ENCODE results near the gene AVPR1B. TPM values are rescaled to one million over a fixed set of nuclear protein-coding genes. Genes with fewer than 3 reads are reported as not detected.

Gene AVPR1B
- total and polyA plus RNA-seq, 2 donors from 2014 or later: 0.69 TPM; not detected in 1

- FAIRE-seq (no peak), DNase-seq (peak in 1 of 5 donors; percentile 23)
- Histone ChIP-seq H3K4me1 (ENCODE audit: control insufficient read depth in 2 of 3, insufficient read depth in 2 of 3, low read depth in 1 of 3, low read length in 3 of 3) (no peaks in the 10 kb centered on the region), H3K36me3 (ENCODE audit: control insufficient read depth in 2 of 3, insufficient read depth in 3 of 3, low read length in 3 of 3) (no peaks in the 10 kb centered on the region), H3K4me3 (ENCODE audit: low read length in 3 of 3) (no peak overlapping the region), H3K9ac (ENCODE audit: low read length in 3 of 3) (no peak overlapping the region), H3K9me3 (ENCODE audit: control insufficient read depth in 2 of 3, insufficient read depth in 1 of 3, low read length in 3 of 3) (no peaks in the 10 kb centered on the region), H3K27ac (ENCODE audit: low read depth in 2 of 2, low read length in 2 of 2) (no peak overlapping the region), H3K27me3 (ENCODE audit: control insufficient read depth, insufficient read depth, low read length) (no peaks in the 10 kb centered on the region)
- intact Hi-C loops (cut with DNase I): no loop called here
- TF ChIP-seq, protein P1, sequence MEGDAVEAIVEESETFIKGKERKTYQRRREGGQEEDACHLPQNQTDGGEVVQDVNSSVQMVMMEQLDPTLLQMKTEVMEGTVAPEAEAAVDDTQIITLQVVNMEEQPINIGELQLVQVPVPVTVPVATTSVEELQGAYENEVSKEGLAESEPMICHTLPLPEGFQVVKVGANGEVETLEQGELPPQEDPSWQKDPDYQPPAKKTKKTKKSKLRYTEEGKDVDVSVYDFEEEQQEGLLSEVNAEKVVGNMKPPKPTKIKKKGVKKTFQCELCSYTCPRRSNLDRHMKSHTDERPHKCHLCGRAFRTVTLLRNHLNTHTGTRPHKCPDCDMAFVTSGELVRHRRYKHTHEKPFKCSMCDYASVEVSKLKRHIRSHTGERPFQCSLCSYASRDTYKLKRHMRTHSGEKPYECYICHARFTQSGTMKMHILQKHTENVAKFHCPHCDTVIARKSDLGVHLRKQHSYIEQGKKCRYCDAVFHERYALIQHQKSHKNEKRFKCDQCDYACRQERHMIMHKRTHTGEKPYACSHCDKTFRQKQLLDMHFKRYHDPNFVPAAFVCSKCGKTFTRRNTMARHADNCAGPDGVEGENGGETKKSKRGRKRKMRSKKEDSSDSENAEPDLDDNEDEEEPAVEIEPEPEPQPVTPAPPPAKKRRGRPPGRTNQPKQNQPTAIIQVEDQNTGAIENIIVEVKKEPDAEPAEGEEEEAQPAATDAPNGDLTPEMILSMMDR (IDR thresholded peaks at IDR 0.05; ENCODE audit: borderline replicate concordance, extremely low read depth, insufficient read depth): no peak
Measured at GRCh38 chr1:206135248-206135647, 18.1 kb upstream of the AVPR1B start.

DNA sequence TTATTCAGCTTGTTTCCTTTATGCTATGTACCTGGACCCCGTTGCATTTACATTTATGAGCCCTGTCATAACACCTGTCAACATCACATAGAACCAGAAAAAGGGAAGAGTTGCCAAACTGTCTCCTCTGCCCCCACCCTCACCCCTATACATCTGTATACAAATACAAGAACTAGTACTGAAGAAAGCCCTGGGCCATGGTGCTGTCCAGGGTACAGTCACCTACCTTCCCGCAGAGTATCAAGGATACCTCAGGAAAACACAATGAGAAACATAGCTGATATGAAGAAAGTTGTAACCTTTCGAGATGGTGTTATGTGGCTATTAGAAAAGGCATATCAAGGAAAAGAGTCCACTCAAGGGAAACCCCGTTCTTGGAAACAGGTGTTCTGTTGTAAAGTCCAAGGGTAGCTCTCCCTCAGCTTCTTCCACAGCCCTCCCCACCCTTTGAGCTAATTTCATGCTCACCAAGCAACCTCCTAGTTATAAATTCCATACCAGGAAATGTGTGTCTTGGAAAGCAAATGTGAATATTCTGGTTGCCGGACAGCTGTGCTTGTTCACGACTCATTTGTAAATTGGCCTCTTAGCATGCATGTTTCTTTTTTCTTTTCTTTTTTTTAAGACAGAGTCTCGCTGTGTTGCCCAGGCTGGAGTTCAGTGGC is 16.7 kb upstream of the AVPR1B start:
- intact Hi-C loops (cut with DNase I): no loop called here
- Histone ChIP-seq H3K4me1 (ENCODE audit: control insufficient read depth in 2 of 3, insufficient read depth in 2 of 3, low read depth in 1 of 3, low read length in 3 of 3) (no peaks in the 10 kb centered on the region), H3K9ac (ENCODE audit: low read length in 3 of 3) (no peak overlapping the region), H3K36me3 (ENCODE audit: control insufficient read depth in 2 of 3, insufficient read depth in 3 of 3, low read length in 3 of 3) (no peaks in the 10 kb centered on the region), H3K27me3 (ENCODE audit: control insufficient read depth, insufficient read depth, low read length) (no peaks in the 10 kb centered on the region), H3K27ac (ENCODE audit: low read depth in 2 of 2, low read length in 2 of 2) (no peak overlapping the region), H3K4me3 (ENCODE audit: low read length in 3 of 3) (no peak overlapping the region), H3K9me3 (ENCODE audit: control insufficient read depth in 2 of 3, insufficient read depth in 1 of 3, low read length in 3 of 3) (no peaks in the 10 kb centered on the region)
- TF ChIP-seq, protein P1 (IDR thresholded peaks at IDR 0.05; ENCODE audit: borderline replicate concordance, extremely low read depth, insufficient read depth): no peak
- DNase-seq (no peak), FAIRE-seq (no peak)

GRCh38 chr1:206131037-206131436 is 13.8 kb upstream of the AVPR1B start:
- Histone ChIP-seq H3K27ac (ENCODE audit: low read depth in 2 of 2, low read length in 2 of 2) (no peak overlapping the region), H3K36me3 (ENCODE audit: control insufficient read depth in 2 of 3, insufficient read depth in 3 of 3, low read length in 3 of 3) (no peaks in the 10 kb centered on the region), H3K9ac (ENCODE audit: low read length in 3 of 3) (no peak overlapping the region), H3K4me3 (ENCODE audit: low read length in 3 of 3) (no peak overlapping the region), H3K9me3 (ENCODE audit: control insufficient read depth in 2 of 3, insufficient read depth in 1 of 3, low read length in 3 of 3) (no peaks in the 10 kb centered on the region), H3K27me3 (ENCODE audit: control insufficient read depth, insufficient read depth, low read length) (no peaks in the 10 kb centered on the region), H3K4me1 (ENCODE audit: control insufficient read depth in 2 of 3, insufficient read depth in 2 of 3, low read depth in 1 of 3, low read length in 3 of 3) (no peaks in the 10 kb centered on the region)
- no peak for FAIRE-seq
- intact Hi-C loops (cut with DNase I): no loop called here
- TF ChIP-seq, protein P1 (IDR thresholded peaks at IDR 0.05; ENCODE audit: borderline replicate concordance, extremely low read depth, insufficient read depth): no peak
- DNase-seq: no peak

DNA sequence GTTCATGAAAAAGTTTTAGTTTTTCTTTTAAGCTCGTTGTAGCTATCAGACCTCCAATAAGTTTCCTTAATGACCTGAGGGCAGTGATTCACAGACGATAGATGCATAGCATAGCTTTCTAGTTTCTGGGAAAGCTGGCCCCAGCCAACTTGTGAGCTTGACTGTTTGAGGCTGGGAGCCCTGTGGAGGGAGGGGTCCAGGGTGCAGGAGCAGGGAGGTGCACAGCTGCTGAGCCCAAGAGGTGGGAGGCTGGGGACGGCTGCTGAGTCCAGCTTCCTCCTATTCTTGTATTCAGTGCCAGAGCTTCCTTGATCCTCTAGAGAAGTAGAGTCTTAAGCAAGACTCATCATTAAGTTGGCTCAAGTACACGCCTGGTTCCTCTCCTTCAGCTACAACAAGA is 11.0 kb upstream of the AVPR1B start:
- FAIRE-seq: no peak

More for the DNA sequence above, 11.0 kb upstream of the AVPR1B start:
- Histone ChIP-seq H3K4me3 (ENCODE audit: low read length in 3 of 3) (no peak overlapping the region), H3K36me3 (ENCODE audit: control insufficient read depth in 2 of 3, insufficient read depth in 3 of 3, low read length in 3 of 3) (no peaks in the 10 kb centered on the region), H3K27ac (ENCODE audit: low read depth in 2 of 2, low read length in 2 of 2) (no peak overlapping the region), H3K4me1 (ENCODE audit: control insufficient read depth in 2 of 3, insufficient read depth in 2 of 3, low read depth in 1 of 3, low read length in 3 of 3) (no peaks in the 10 kb centered on the region), H3K27me3 (ENCODE audit: control insufficient read depth, insufficient read depth, low read length) (no peaks in the 10 kb centered on the region), H3K9me3 (ENCODE audit: control insufficient read depth in 2 of 3, insufficient read depth in 1 of 3, low read length in 3 of 3) (no peaks in the 10 kb centered on the region), H3K9ac (ENCODE audit: low read length in 3 of 3) (no peak overlapping the region)
- DNase-seq: no peak
- intact Hi-C loops (cut with DNase I): no loop called here
- TF ChIP-seq, protein P1 (IDR thresholded peaks at IDR 0.05; ENCODE audit: borderline replicate concordance, extremely low read depth, insufficient read depth): no peak

Measured in kidney (tissue), 14 donors.